Measurements from ENCODE around the gene CHRNB4.

Gene CHRNB4, protein sequence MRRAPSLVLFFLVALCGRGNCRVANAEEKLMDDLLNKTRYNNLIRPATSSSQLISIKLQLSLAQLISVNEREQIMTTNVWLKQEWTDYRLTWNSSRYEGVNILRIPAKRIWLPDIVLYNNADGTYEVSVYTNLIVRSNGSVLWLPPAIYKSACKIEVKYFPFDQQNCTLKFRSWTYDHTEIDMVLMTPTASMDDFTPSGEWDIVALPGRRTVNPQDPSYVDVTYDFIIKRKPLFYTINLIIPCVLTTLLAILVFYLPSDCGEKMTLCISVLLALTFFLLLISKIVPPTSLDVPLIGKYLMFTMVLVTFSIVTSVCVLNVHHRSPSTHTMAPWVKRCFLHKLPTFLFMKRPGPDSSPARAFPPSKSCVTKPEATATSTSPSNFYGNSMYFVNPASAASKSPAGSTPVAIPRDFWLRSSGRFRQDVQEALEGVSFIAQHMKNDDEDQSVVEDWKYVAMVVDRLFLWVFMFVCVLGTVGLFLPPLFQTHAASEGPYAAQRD

DNA sequence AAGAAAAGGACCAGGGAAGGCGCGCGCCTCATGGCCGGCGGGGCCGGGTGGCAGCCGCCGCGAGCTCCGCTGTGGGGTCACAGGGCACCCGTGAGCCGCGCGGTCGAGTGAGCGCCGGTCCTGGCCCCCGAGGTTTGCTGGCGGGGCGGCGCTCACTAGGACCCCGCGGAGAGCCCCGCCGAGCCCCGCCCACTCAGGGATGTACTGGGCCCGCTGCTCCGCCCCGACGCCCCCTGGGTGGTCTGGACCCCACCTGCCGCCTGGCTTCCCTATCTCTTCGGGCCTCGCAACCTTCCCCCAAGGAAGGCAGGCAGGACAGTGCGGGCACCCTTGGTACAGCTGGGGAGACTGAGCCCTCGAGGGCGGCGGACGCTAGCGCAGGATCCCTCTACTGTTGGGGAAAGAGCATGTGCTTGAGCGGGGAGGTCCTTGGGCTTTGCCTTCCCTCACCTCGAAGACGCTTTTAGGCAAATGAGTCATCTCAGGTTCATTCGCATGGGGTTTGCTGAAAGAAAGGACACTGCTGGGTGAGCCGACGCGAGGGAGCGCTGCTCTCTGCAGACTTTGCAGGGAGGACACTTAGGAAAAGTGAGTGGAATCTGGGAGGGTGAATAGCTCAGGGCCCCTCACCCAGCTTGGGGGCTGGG, at the start of gene CHRNB4:
CHRNB4 (minus strand) TSS at position 109 of the 647 bp plus-strand sequence; CDS start at position 32, 77 bp downstream.
- H3K27ac ChIP-seq: no peak within 1 kb of the TSS
- H3K9me3 ChIP-seq (ENCODE audit: control insufficient read depth, low read length): no peaks in the 10 kb centered on the region
- H3K27me3 ChIP-seq (ENCODE audit: control insufficient read depth, insufficient read depth, low read length): no peaks in the 10 kb centered on the region
- peak within 1 kb of the TSS; percentile 16 for H3K4me3 ChIP-seq (ENCODE audit: low read depth, low read length)
- H3K36me3 ChIP-seq (ENCODE audit: control insufficient read depth, insufficient read depth, low read length): no peaks in the 10 kb centered on the region
- H3K4me2 ChIP-seq (ENCODE audit: low read length): peak within 1 kb of the TSS; percentile 65
- TF ChIP-seq, protein P1, sequence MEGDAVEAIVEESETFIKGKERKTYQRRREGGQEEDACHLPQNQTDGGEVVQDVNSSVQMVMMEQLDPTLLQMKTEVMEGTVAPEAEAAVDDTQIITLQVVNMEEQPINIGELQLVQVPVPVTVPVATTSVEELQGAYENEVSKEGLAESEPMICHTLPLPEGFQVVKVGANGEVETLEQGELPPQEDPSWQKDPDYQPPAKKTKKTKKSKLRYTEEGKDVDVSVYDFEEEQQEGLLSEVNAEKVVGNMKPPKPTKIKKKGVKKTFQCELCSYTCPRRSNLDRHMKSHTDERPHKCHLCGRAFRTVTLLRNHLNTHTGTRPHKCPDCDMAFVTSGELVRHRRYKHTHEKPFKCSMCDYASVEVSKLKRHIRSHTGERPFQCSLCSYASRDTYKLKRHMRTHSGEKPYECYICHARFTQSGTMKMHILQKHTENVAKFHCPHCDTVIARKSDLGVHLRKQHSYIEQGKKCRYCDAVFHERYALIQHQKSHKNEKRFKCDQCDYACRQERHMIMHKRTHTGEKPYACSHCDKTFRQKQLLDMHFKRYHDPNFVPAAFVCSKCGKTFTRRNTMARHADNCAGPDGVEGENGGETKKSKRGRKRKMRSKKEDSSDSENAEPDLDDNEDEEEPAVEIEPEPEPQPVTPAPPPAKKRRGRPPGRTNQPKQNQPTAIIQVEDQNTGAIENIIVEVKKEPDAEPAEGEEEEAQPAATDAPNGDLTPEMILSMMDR (IDR thresholded peaks at IDR 0.05): no peak
- H3K4me1 ChIP-seq: no peaks in the 10 kb centered on the region
- H3K79me2 ChIP-seq: no peaks in the 10 kb centered on the region
- H2AFZ ChIP-seq: peak within 1 kb of the TSS; percentile 70
- H3K9ac ChIP-seq: no peak within 1 kb of the TSS

DNA sequence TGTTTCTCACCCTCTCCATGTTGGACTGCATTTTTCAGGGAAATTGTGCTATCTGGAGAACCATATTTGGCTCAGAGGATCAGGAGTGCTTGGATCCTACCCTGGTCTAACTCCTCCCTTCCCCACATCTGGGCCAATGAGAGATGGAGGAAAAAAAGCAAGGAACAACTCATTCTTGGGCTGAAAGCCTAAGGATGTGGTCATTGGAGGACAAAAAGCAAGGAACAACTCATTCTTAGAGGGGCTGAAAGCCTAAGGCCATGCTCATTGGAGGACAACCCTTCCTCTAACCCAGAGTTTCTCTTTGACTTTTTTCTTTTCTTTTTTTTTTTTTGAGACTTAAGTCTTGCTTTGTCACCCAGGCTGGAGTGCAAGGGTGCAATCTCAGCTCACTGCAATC, 48.6 kb upstream of the CHRNB4 start:
- H3K4me1 ChIP-seq: peaks cover 4% of the 10 kb centered on the region

DNA sequence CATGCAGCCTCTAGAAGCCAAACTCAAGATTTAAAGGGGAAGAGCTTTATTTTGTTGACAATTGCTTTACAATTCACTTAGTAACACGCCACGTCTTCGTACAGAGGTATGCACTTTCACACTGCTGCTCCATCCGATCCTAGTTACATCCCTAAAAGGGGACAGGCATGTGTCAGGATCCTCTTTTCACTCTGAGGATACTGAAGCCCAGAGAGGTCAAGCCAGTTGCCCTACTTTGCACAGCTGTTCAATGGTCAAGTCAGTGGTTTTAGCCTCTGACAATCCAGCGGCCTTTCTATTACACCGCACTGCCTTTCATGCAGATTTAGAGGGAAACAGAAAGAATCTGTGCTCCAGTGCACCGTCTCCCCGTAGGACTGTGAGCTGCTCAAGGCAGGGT, 44.9 kb upstream of the CHRNB4 start:
- TF ChIP-seq, protein P1 (IDR thresholded peaks at IDR 0.05): no peak
- Histone ChIP-seq H3K9ac (no peak overlapping the region), H3K4me1 (peaks cover 4% of the 10 kb centered on the region), H3K4me2 (ENCODE audit: low read length) (no peak overlapping the region), H3K36me3 (ENCODE audit: control insufficient read depth, insufficient read depth, low read length) (no peaks in the 10 kb centered on the region), H3K79me2 (no peaks in the 10 kb centered on the region), H3K4me3 (ENCODE audit: low read depth, low read length) (no peak overlapping the region), H3K27ac (no peak overlapping the region), H3K9me3 (ENCODE audit: control insufficient read depth, low read length) (no peaks in the 10 kb centered on the region), H3K27me3 (ENCODE audit: control insufficient read depth, insufficient read depth, low read length) (no peaks in the 10 kb centered on the region), H2AFZ (peak overlapping the region; percentile 50)

More for the DNA sequence above, 48.6 kb upstream of the CHRNB4 start:
- H2AFZ ChIP-seq: no peak overlapping the region
- H3K4me2 ChIP-seq (ENCODE audit: low read length): no peak overlapping the region
- no peak overlapping the region for H3K9ac ChIP-seq
- H3K27me3 ChIP-seq (ENCODE audit: control insufficient read depth, insufficient read depth, low read length): no peaks in the 10 kb centered on the region
- no peak overlapping the region for H3K4me3 ChIP-seq (ENCODE audit: low read depth, low read length)
- no peaks in the 10 kb centered on the region for H3K79me2 ChIP-seq
- no peaks in the 10 kb centered on the region for H3K9me3 ChIP-seq (ENCODE audit: control insufficient read depth, low read length)
- TF ChIP-seq, protein P1 (IDR thresholded peaks at IDR 0.05): no peak
- no peak overlapping the region for H3K27ac ChIP-seq
- H3K36me3 ChIP-seq (ENCODE audit: control insufficient read depth, insufficient read depth, low read length): no peaks in the 10 kb centered on the region

DNA sequence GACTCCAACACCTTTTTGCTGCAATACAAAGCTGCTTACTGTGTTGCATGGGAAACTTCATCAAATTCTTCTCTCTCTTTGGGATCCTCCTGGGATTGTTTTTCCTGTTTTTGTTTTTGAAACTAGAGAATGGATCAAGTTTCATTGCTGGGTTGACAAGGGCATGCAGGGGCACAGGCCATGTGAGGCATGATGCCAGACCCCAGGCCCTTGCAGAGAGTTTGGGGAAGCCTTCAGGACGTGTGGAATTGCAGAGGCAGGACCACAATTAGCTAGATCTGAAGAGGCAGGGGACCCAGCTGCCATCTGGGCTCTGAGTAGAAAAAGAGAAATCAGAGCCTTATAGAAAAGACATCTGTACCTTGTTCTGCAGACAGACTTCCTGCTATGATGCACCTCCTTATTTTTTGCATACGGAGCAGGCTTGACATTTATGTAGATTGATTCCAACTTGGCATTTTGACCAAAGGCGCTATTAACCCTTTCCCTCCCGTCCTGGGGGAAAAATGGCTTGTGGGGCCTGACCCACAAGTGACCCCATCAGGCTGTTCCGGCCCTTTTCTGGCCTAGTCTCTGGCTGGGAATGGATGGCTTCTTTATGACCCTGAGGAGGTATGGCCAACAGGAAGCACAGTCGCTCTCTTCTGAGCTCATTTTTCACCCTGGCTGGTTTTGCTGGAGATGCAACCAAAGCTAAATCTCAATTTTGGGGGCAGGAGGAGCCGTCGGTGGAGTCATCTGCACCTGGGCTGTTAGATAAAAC, 44.3 kb upstream of the CHRNB4 start:
- Histone ChIP-seq H3K27ac (no peak overlapping the region), H3K9me3 (ENCODE audit: control insufficient read depth, low read length) (no peaks in the 10 kb centered on the region), H3K4me1 (peaks cover 4% of the 10 kb centered on the region), H3K4me3 (ENCODE audit: low read depth, low read length) (no peak overlapping the region), H3K36me3 (ENCODE audit: control insufficient read depth, insufficient read depth, low read length) (no peaks in the 10 kb centered on the region), H3K79me2 (no peaks in the 10 kb centered on the region), H3K4me2 (ENCODE audit: low read length) (no peak overlapping the region), H3K27me3 (ENCODE audit: control insufficient read depth, insufficient read depth, low read length) (no peaks in the 10 kb centered on the region), H2AFZ (peak overlapping the region; percentile 50), H3K9ac (no peak overlapping the region)
- TF ChIP-seq, protein P1 (IDR thresholded peaks at IDR 0.05): no peak

Measured in parathyroid adenoma (tissue), 2 donors.